T-helper 22 cell (primary cell): ENCODE measurements around the gene MBNL1.
"Not testable (repeated sequence)": the region's sequence is repeated elsewhere in the genome, so short reads cannot be mapped to it uniquely, and the experiment has no call there.

Experiments used
- DNase-seq: peaks from one replicate; pipeline ENCODE4 v3.0.0-alpha.2; 2020; ENCODE audit warnings: low read depth

MBNL1 gene

DNA sequence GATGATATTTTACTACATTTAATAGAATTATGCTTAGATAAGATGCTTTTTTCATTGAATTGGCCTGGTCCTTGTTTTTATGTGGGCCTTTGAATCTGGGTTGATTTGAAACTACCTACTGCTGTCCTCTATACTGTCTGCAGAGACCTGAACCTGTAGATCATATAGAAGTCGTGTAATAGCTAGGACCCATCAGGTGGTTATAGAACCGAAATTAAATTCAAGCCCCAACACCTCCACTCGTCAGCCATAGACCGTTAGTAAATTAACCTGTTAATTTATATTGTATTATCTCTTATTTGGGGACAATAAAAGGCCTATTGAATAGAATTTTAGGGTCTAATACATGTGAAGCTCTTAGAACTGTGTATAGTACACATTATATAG, 108.4 kb downstream of the MBNL1 start:
- DNase-seq: no peak

DNA sequence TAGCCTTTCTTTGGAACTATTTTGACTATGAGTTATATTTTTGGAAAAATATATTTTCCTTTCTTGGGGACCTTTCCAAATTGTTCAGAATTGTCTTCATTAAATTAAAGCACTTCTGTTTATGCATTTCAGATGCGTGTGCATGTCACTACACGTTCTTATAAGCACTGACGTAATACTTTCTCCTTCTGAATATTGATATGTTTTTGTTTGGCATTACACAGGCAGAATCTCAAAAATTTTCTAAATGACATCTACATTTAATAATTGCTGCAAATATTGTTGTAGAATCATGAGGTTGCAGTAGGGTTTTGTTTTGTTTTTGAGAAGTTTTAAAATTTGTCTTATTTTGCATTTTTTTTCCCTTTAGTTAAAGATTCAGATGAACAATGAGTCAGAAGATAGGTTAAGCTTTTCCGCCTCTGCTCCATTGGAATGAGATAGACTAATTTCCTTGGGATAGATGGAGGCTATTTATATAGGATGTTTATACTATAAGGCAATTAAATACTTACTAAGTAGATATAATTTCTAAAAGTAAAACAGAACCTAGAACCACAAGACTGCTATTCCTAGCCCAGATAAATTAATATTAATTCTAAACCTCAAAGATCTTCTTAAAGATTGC, 110.8 kb downstream of the MBNL1 start:
- no peak for DNase-seq

- no peak for DNase-seq
Measured at GRCh38 chr3:152380043-152380442, 111.3 kb downstream of the MBNL1 start.

GRCh38 chr3:152381881-152382295, 113.2 kb downstream of the MBNL1 start:
- no peak for DNase-seq

GRCh38 chr3:152382312-152383135, 113.8 kb downstream of the MBNL1 start:
- DNase-seq: no peak

DNA sequence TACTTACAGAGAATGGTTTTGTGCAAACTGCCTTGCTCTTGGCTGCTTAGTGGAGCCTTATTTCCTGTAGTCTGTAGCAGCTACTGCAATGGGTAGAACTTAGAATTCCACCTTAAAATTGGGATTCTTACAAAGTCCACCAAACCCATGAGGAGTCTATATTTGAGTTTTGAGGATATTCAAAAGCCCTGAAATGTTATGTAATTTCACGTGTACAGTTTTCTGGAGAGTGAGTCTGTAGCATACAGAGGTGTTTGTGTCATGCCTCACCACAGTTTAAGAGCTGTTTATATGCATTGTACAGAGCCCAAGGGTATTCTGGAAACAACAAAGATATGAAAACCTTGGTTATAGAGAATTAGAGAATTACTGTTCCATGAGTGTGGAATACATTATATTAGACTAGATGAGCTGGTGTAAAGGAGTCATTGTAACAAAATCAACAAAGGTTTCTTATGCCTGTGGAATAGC, 114.4 kb downstream of the MBNL1 start:
- no peak for DNase-seq

GRCh38 chr3:152384412-152384811, 115.7 kb downstream of the MBNL1 start:
- DNase-seq: no peak

GRCh38 chr3:152385761-152386160, 117.0 kb downstream of the MBNL1 start:
- DNase-seq: no peak

GRCh38 chr3:152386208-152386607, 117.5 kb downstream of the MBNL1 start:
- DNase-seq: no peak

GRCh38 chr3:152388631-152389030, 119.9 kb downstream of the MBNL1 start:
- no peak for DNase-seq

- DNase-seq: no peak
Measured at GRCh38 chr3:152389316-152389934, 120.7 kb downstream of the MBNL1 start.

DNA sequence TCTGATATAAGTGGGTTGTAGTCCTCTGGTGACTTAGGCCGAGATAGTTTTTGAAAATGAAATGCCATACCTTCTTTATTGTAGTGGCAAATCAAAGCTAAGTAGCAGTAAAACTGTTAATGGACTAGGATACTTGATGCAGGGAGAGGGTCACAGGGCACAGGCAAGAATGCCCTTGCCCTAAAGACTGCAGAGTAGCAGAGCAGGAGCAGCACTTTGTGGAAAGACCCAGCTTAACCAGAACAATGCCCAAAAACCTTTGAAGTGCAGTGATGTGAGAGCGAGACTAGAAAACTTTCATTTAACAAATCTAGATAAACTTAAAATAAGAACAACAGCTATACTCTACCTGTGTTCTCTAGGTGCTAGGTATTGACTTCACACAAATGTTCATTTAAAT, 121.9 kb downstream of the MBNL1 start:
- DNase-seq: no peak

DNA sequence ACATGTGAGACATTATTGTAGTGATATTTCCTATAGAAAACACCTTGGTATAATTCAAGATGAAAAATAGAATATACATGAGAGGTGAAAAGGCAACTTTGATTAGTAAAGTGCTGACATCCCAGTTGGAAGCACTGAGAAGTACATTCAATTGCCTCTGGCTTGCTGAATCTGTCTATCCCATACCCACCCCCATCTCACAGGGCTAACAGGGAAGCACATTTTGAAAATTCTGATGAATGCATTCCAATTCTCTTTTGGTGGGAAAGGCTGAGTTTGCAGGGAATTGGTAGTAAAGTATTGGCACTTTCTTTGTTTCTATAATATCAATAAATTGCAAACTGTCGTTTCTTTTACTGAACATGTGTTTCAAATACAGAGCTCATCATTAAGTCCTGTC, 122.9 kb downstream of the MBNL1 start:
- DNase-seq: no peak

DNA sequence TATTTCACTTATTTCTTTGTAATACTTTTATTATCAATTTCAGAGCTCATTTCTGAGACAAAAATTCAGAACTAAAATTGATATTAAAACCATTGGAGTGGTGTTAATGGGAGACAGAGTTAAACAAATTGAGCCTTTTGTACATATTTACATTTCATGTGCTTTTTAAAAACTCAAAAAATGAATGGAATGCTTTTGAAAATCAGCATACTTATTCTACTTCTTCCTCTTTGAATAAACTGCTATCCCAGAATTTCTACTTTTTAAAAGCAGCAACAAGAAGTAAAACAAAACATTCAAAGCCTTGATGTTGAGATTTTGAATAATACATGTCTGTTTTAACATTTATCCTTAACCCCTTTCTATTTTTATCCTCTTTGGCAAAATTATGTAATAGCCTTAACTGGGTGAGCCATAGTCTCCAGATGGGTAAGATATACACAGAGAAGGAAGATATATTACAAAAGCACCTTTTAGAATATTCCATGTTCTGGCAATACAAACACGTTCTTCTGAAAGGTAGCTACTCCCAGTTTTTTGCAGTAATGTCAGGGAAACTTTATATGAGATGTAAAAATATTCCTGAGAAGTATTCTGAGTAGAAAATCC, 123.6 kb downstream of the MBNL1 start:
- no peak for DNase-seq

DNA sequence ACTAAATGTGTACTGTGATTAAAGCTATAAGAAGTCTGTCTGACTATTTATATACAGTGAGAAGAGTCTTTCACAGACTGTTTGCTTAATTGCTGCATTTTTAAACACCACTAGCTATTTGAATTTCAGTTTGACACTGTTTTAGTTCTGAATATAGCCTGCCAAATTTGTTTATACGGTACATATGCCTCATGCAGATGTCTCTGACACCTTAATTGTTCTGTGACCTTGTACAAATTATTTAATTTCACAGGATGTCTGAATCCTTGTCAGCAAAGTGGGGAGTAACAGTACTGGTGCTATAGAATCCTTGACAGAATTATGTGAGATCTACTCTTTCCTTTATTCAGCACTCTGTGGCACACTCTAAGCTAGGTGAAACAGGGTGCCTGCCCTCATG, 125.5 kb downstream of the MBNL1 start:
- DNase-seq: no peak

DNA sequence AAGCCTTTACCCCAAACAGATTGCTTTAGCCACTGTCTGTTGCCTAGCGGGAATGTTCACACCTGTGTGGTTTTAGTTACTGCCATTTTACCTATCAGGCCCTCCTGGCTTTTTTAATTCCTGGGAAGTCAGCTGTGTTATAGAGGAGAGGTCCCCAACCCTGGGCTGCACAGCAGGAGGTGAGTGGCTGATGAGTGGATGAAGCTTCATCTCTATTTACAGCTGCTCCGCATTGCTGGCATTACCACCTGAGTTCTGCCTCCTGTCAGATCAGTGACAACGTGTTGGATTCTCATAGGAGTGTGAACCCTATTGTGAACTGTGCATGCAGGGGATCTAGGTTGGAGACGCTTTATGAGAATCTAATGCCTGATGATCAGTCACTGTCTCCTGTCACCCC, 127.0 kb downstream of the MBNL1 start:
- DNase-seq: no peak

DNA sequence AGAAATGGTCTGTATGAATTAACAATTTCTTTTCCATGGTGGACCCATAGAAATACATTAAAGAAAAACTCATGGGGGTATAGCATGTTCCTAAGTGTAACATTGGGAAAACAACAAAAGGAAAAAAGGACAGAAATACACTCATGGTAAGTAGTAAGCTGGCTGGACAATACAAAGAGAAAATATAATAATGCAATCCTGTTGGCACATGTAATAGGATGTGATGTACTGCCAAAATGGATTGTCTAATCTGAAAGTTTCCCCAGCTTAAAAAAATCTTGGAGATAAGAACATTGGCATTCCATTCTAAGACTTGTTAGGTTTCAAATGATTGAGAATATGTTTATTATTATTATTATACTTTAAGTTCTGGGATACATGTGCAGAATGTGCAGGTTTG, 128.1 kb downstream of the MBNL1 start:
- no peak for DNase-seq

- not testable (repeated sequence) for DNase-seq
Measured at GRCh38 chr3:152397348-152397747, 128.6 kb downstream of the MBNL1 start.

DNA sequence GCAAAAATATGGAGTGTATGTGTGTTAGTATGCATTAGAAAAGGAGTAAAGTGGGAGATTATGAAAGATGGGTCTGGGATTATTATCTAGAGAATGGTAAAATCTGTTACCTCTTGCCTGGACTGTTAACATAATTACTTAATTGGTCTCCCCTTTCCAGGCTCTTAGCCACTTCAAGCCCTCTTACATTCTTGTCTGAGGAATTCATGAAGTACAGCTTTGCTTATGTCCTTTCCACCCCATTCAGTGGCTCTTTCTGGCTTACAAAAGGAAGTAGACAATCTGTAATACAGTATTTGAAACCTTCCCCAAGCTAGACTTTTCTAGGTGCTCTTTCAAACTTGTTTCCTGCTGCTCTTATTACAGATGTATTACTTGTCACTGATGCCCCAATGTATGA, 129.8 kb downstream of the MBNL1 start:
- no peak for DNase-seq

- DNase-seq: no peak
Measured at GRCh38 chr3:152399374-152399773, 130.6 kb downstream of the MBNL1 start.

- no peak for DNase-seq
Measured at GRCh38 chr3:152400887-152401286, 132.2 kb downstream of the MBNL1 start.

GRCh38 chr3:152402695-152403451, 134.1 kb downstream of the MBNL1 start:
- peak; percentile 4 for DNase-seq
